GM12873 (cell line): Measurements from ENCODE around the gene C19orf67.
A peak's percentile ranks its signal among the peaks of the same experiment; 100 is the strongest.

ENCODE experiments used
- TF ChIP-seq, protein P1 (sequence below): IDR thresholded peaks from 2 replicates; pipeline ENCODE4 v1.5.1; 2012; ENCODE audit warnings: low read depth, mild to moderate bottlenecking, moderate library complexity, low read length, control low read depth; ENCODE audit not compliant: insufficient read depth; ENCODE audit errors: missing control alignments

The C19orf67 gene

DNA sequence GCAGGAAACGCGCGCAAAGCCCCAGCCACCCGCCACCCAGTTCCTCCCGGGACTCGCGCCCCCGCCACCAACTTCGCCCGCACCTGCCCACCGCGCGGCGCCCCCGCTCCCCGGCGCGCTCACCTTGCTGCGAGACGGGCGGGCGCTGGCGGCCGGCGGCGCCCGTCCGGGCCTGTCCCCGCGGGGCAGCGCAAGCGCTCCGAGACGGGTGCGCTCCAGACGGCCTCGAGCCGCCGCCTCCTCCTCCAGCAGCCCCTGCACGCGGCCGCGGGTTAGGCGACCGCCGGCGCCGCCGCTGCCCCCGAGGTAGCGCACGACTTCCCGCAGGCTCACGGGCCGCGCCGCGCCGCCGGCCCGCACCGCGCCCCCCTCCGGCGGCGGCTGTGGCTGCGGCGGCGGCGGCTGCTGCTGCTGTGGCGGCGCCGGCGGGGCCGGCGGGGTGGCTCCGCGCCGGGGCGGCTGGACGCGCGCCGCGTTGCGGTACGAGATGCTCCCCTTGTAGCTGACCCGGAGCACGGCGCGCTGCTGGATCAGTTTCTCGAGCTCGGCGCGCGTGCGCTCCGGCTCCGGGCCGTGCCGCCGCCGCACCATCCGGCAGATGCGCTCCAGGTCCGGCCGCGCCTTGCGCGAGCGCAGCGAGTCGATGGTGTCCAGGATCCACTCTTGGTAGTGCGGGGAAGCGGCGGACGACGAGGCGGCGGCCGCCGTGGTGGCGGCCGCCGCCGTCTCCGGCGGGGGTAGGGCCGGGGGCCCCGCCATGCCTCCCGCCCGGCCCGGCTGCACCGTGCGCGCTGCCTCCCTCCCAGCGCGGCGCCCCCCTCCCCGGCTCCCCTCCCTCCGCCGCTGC, 4.3 kb upstream of the C19orf67 start:
- TF ChIP-seq, protein P1, sequence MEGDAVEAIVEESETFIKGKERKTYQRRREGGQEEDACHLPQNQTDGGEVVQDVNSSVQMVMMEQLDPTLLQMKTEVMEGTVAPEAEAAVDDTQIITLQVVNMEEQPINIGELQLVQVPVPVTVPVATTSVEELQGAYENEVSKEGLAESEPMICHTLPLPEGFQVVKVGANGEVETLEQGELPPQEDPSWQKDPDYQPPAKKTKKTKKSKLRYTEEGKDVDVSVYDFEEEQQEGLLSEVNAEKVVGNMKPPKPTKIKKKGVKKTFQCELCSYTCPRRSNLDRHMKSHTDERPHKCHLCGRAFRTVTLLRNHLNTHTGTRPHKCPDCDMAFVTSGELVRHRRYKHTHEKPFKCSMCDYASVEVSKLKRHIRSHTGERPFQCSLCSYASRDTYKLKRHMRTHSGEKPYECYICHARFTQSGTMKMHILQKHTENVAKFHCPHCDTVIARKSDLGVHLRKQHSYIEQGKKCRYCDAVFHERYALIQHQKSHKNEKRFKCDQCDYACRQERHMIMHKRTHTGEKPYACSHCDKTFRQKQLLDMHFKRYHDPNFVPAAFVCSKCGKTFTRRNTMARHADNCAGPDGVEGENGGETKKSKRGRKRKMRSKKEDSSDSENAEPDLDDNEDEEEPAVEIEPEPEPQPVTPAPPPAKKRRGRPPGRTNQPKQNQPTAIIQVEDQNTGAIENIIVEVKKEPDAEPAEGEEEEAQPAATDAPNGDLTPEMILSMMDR = peak; percentile 3

DNA sequence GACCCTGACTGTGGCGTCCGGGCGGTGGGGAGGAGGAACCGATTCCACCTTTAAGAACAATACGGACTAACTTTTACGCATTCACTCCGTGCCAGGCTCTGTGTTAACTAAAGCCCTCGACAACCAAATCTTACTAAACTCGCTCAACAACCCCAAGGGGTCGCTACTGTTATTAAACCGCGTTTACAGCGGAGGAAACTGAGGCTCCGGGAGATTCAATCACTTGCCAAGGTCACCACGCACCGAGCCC, 3.8 kb upstream of the C19orf67 start:
- TF ChIP-seq, protein P1 = peak; percentile 32

DNA sequence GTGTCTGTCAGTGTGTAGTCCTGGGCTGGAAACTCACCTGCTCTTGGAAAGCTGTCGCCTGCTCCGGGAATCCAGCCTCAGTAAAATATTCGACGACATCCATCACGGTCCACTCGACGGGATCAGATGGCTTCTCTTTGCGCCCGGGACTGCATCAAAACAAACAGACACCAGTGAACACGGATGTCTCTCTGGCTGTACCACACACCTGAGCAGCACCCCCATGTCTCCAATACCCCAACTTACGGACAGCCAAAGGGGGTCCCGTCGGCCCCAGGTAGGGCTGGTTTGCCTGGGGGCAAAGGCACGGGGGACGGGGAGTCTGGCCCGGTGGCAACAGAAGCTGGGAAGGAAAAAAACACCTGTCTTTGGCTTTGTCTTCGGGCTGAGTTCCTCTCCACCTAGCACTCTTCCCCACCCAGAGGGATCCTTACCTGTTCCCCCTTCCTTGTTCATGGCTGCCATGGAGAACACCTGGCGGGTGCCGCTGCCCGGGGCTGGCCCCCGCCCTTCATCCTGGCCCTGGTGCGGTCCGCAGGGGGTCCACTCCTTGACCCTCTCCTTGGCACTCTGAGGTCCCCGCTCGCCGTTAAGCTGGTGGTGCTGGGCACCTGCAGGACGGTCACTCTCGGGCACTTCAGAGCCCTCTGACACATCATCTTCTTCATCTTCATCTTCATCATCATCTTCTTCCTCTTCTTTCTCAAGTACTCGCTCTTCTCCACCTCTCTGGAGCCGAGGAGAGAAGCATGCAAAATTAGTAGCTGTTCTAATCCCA, 3.2 kb upstream of the C19orf67 start:
- TF ChIP-seq, protein P1 = no peak

GRCh38 chr19:14086098-14086497, 515 bp upstream of the C19orf67 start:
- TF ChIP-seq, protein P1 = no peak

- TF ChIP-seq, protein P1 = no peak
Measured at GRCh38 chr19:14082675-14082960, 3.0 kb downstream of the C19orf67 start.

DNA sequence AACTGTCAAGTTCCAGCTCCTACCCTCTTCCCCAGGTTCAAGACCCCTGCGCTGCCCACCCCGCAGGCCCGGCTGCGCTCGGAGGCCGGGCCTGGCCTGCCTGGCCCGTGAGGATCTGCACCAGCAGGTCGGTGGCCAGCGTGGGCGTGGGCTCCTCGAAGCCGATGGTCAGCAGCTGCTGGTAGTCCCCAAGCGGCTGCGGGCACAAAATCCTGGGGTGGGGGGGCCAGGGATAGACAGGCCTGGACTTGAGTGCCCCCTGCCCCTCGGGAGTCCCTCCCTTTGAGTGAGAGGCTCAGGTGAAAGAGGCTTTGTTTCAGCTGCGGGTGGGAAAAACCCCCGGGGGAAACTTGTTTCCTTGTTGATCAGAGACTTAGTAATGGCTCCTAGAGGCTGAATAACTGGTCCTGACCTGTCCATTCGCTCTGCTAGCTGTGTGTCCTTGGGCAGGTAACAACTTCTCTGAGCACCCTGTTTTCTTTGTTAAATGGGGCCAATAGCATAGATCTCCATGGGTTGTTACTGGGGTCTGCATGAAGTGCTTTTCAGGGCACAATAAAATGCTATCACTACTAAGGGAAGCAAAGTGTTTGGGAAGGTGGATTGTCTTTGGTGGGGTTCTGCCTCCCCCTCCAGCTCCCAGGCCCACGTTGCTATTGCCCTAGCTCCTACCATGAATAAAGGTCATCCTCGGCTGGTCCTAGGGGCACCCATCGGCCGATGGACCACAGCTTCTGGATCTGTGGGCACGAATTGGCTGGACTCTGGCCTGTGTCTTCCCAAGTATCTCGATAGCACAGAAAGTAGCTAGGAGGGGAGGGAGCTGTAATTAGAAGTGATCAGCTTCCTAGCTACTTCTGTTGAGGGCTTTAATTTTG, 3.5 kb downstream of the C19orf67 start:
- TF ChIP-seq, protein P1 = no peak
